HG02970 (cell line): ENCODE measurements around the gene MLST8.
A peak's percentile ranks its signal among the peaks of the same experiment; 100 is the strongest.
"Not testable (repeated sequence)": the region's sequence is repeated elsewhere in the genome, so short reads cannot be mapped to it uniquely, and the experiment has no call there.

Source experiments
- ATAC-seq: cut with Tn5 transposase; IDR thresholded peaks from one replicate; pipeline ENCODE4 v1.9.1; 2021; ENCODE audit warnings: mild to moderate bottlenecking, moderate library complexity, moderate number of reproducible peaks; ENCODE audit not compliant: unreplicated experiment, low FRiP score

MLST8 gene

DNA sequence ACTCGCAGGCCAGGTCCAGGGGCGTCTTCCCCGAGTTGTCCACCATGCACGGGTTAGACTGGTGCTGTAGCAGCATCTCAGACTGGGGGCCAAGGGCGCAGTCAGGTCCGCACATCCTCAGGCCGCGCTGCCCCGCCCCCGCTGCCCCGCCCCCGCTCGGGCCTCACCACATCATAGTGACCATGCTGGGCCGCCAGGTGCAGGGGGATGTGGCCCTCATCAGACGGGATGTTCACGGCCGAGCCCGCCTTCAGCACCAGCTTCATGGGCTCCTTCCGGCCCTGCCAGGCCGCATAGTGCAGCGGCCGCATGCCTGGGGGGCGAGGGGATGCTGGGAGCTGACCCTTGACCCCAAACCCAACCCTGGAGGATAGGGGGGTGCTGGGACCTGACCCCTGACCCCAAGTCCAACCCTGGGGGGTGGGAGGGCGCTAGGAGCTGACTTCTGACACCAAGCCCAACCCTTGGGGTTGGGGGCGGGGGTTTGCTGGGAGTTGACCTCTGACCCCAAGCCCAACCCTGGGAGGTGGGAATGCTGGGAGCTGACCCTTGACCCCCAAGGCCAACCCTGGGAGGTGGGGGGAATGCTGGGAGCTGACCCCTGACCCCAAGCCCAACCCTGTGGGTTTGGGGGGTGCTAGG, 15.9 kb upstream of the MLST8 start:
- no peak for ATAC-seq

DNA sequence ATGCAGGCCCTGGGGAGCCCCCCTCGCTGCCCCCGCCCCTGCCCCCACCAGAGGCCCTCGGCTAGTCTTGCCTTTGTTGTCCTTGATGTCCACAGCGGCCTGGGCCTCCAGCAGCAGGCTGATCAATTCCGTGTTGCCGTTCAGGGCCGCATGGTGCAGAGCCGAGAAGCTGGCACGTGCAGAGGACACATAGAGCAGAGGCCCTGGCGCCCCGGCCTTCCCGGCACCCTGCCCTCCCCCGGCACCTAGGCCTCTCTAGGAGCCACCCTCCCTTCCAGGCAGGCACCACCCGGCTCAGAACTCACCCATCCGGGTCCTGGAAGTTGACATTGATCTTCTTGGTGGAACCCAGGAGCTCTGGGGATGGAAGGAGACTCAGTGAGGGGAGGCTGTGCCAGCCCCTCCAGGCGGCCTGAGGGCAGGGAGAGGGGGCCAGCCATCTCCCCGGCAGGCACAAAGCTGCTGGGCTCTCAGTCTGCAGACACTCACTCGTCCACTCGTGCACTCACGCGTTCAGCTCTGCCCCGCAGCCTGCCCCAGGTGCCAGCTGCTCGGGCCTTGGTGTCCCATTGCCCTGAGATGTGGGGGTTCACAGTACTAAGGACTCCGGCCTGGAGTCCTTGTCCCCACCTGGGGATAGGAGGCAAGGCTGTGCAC, 15.1 kb upstream of the MLST8 start:
- no peak for ATAC-seq

DNA sequence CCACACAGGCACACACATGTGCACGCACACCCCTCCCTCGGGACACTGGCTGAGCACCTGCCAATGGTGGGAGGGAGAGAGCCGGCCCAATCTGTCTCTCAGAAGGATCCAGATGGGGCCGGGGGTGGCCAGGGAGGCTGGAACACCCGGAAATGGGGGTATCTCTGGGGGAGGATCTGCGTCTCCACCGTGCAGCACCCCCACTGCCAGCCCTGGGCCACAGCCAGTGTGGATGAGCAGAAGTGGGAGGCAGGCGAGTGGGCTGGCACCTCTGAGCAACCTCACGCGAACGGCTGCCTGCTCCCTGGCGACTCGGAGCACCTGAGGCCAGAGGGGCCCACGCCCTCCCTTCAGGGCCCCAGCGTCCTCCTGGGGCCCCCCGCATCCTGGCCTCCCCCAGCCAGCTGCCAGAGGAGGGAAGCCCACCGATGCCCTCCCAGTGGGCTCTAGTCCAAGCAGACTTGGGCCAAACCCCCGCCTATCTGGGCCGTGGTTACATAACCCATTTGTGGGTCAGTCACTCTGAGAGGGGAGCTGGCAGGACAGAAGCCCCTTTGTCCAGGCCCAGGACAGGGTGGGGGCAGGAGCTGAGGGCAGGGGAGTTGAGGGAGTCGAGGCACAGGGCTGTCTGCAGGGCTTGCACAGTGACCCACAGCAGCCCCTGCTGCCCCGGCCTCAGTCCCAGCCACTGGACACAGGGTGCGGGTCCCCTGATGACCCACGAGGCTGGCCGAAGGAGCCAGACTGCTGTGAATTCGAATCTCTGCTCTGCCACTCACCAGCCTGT, 14.4 kb upstream of the MLST8 start:
- ATAC-seq = no peak

DNA sequence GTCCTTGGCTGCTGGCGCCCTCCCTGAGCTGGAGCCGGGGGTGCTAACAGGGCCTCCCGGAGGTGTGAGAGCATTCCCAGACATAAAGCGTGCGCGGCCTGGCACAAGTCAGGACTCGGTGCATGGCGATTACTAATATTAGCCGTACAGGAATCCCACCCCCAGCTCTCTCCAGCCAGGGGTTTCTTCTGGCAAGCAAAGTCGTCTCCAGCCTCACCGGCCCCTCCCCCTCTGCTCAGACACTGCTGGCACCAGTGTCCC, 13.9 kb upstream of the MLST8 start:
- no peak for ATAC-seq

DNA sequence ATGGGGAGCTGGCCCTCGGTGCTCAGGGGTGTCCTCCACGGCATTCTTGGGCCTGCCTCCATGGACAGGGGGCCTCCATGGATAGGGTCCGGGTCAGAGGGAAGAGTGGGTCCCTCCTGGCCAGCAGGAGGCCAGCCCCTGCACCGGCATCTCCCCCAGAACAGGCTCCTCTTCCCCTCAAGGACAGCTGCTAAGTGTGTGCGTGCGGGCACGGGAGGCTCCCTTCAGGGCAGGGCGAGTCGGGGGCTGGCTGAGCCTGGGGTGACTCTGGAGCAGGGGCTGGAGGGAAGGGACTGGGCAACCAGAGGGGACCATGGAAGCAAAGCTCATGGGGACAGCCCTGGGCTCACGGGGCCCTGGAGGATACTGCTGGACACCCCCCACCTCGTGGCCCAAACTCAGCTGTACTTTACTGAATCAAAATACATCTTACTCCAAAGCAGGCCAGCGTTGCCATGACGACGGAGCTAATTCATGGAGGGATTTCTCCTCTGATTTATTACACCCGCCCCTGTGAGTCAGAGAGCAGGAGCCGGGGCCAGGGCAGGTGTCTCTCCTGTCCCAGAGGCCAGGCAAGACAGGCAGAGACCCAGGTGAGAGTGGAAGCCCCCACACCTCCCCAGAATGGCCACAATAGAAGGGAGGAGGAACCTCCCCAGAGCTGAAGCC, 11.0 kb upstream of the MLST8 start:
- ATAC-seq = no peak

DNA sequence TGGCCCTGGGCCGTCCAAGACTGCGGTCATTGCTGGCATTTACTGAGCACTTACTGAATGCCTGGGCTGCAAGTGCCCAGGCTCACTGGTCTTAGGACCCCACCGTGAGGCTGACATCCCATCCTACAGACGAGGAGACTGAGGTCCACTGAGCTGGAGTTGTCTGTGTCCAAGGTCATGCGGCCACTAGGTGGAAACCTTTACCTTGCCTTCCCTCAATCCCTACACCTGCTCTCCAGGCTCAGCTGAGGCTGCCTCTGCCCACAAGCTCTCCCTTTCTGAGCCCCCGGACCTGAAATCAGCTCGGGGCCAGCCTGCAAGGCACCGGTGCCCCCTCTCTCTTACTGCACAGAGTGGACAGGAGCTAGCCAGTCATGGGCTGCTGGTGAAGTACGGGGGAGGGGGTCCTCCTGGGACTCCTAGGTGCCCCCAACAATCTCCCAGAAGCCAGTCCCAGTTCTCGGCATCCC, 10.4 kb upstream of the MLST8 start:
- ATAC-seq = no peak

DNA sequence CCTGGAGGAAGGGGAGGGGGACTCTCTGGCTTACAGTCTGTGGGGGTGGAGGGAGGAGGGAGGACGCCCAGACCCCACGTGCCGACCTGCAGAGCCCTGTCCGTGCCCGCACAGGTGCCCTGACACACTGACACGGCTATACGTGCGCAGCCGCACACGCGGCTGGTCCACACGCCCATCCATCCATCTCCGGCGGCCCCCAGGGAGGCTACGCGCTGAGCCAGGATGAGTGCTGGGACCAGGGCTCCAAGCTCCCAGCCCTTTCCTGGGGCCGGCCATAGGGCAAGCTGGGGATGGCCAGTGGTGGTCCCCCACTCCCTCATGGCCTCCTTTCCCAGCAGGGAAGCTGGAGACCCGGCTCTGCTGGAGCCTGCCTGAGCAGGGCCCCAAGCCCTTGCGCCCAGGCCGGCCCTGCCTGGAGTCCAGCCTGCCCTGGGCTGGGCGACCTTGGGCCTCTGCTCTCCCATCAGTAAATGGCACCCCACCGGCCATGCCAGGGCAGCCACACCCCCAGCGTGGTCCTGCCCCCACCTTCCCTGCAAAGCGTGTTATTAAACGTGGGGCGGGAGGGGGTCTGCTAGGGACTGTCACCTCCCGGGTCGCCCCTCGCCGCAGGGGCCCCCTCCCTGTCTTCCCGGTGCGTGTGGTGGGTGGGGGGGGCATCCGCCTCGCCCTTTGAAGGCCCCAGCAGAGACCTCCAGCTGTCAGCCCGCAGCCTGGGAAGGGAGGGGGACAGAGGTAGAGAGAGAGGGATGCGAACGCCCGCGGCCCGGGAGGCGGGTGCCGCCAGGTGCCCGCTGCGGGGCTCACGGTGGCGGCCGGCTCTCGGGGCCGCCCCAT, 9.7 kb upstream of the MLST8 start:
- no peak for ATAC-seq

DNA sequence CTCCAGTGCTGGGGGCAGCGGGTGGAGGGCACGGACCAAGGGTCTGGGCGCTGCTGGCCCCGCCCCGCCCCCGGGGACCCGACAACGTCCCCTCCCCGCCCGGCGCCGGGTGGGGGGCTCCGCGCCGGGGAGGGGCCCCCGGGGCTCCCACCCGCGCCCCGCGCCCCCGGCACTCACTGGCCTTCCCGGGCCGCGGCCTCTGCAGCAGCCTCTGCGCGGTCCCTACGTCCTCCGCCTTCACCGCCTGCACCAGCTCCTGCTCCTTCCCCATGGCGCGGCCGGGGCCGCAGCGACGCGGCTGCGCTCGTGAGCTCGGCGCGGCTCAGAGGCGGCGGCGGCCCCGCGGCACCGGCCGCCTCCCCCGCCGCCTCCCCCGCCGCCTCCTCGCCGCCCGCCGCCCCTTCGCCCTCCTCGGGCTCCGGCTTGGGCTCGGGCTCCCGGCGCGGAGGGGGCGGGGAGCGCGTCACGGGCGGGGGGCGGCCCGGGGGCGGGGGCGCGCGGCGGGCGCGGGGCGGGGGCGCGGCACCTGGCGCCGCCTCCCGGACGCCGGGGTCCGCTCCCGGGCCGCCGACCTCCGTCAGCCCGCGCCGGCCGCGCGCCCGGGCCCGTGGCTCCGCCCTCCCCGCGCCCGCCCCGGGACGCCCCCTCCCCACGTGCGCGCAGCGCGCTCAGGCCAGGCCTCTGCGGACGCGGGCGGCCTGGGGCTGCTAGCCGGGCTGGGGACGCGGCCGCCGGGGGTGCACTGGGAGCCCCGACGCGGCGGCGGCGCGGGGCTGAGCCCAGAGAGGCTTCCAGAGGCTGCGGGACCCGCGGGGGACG, 8.9 kb upstream of the MLST8 start, which contains the start of gene CASKIN1:
TSS of gene CASKIN1 (minus strand) at position 444 of the 819 bp plus-strand sequence. CDS start at position 271, 173 bp downstream.
- no peak for ATAC-seq

DNA sequence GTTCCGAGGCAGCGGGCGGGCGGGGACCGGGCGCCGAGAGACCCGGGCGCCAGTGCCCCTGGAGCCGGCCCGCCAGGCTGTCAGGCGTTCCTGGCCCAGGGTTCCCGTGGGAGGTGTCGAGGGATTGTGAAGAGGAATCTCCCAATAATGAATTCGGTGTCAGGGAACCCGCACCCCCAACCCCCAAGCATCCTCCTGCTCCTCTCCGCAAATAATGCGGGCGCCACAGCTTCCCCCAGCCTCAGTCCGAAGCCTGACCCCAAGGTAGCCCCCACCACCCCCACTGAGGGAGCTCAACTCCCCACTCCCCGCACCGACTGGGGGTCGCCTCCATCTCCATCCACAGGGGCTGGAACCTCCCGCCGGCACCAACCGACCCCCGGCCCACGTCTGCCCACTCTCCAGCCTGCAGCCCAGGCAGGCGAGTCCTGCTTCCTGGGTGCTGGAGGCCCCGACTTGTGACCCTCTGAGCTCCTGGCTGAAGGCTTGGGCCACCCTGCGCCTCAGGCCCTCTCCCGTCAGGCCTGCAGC, 8.2 kb upstream of the MLST8 start:
- ATAC-seq = no peak

DNA sequence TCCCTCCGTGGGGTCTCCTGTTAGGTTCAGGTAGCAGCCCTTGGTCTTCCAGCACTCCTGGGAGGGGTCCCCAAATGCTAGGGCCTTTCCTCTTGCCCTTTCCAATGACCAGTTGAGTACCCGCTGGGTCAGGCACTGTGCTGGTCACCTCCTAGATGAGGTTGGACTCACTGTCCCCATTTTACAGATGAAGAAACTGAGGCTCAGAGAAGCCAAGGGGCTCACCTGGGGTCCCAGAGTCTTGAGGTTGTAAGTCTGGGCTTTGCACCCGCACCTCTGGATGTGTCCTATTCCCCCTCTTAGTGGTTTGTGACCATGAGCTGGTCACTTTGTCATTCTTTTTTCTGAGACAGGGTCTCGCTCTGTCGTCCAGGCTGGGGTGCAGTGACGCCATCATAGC, 7.5 kb upstream of the MLST8 start:
- no peak for ATAC-seq

DNA sequence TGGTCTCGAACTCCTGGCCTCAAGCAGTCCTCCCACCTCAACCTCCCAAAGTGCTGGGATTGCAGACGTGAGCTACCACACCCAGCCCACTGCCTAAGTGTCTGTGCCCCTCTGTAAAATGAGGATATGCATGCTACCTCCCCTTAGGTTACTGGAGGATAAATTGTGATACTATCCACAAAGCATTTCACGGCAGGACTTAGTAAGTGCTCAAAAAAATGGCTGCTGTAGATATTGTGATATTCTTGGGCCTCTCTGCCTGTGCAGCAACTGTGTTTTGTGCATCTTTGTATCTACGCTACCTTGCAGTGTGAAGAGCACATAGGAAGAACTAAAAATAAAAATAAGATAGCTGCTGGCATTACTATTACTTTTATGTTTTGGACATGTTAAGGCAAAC, 7.0 kb upstream of the MLST8 start:
- ATAC-seq = no peak

DNA sequence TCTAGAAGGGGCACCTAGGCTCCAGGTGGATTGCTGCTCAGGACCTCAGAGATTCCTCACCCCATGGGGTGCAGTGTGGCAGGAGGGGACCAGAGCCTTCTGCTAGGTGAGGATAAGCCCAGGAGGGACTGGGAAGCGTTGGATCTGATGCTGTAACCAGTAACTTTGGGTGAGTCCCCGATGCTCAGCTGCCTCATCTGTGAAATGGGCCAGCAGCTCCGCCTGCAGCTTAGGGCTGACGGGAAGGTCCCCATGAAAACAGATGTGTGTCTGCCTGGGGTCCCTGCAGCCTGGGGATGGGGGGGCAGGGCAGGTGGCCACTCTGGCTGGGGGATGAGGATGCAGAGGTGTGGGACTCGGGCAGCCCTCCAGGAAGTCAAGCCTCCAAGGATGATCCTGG, 6.2 kb upstream of the MLST8 start:
- ATAC-seq = no peak

DNA sequence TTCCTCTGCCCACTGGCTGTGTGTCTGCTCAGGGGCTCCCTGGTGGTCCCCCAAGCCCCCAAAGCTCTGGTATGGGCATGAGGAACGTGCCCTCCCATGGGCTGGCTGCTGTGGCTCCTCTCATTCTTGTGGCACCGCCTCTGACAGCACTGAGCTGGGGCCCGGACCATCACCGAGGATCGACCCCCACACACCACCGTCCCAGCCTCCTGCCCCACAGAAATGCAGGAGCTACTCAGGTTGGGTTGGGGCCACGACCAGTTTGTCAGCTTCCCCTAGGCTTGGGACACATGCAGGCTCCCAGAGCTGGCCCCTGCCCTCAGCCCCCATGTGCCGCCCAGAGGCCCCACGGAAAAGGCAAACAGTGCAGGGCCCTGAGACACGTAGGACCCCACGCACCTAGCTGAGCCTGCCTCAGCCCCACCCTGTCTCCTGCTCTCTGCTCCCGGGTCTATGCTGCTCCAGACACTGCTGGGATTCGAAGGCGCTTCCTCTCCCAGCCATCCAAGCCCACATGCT, 5.6 kb upstream of the MLST8 start:
- no peak for ATAC-seq

DNA sequence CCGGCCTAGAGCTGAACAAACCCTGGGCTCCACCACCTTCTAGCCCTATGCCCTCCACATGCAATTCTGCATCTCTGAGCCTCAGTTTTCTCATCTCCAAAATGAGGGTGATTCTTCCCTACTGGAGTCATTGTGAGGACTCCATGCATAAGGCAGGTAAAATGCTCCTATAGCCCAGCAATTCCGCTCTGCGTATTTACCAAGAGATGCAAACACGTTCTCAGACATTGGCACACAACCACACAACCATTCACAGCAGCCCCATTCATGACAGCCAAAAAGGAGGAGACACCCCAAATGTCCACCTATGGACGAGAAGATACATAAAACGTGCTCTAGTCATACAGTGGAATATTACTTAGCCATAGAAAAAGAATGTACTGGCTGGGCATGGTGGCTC, 4.9 kb upstream of the MLST8 start:
- ATAC-seq = no peak

DNA sequence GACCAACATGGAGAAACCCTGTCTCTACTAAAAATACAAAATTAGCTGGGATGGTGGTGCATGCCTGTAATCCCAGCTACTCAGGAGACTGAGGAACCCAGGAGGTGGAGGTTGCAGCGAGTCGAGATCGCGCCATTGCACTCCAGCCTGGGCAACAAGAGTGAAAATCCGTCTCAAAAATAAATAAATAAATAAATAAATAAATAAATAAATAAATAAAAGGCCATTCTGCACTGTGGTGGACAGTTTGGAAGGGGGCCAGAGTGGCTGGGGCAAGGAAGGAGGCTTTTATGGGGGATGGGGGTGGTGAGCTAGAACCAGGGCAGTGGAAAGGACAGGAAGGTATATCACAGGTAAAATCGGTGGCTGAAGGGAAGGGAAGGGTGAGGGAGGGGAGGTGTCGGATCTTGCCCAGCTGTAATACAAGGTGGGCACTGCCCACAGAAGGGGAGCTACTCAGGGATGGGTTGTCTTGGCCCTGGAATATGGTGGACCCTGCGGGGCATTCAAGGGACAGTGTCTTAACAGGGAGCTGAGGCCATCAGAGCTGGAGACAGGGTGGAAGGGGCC, 2.0 kb upstream of the MLST8 start:
- not testable (repeated sequence) for ATAC-seq

DNA sequence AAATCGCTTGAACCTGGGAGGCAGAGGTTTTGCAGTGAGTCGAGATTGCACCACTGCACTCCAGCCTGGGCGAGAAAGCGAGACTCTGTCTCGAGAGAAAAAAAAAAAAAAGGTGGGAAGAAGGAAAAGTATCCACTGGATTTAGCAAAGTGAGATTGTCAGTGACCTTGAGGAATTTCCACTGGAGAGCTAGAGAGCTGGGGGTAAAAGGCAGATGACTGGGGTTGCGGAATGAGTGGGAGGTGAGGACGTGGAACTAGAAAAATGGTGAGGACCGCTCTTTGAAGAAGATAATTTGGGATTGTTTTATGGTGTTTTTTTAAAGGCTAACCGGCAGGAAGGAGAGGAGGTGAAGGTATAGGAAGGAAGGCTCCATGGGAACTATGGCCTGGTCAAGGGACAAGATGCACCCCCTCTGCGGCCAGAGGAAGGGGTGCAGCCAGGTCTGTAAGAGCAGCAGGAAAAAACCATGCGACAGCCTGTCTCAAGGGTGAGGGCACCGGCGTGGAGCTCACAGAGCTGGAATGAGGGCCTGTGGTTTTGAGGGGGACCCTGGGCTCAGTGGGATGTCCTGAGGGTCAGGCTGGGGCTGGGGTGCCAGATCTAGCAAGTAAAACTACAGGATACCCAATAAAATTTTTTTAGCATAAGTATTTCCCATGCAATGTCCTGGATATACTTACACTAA, 694 bp upstream of the MLST8 start:
- ATAC-seq = no peak

DNA sequence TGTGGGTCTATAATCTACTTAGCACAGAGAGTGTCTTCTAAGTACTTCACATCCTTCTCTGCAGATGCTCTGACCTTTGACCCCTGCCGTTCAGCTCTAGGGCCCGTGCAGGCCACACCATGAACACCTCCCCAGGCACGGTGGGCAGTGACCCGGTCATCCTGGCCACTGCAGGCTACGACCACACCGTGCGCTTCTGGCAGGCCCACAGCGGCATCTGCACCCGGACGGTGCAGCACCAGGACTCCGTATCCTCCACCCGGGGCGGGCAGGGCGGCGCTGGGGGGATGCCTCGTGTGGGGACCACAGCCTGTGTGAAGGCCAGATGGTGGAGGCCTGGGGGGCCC, 686 bp downstream of the MLST8 start:
- peak; percentile 6 for ATAC-seq

DNA sequence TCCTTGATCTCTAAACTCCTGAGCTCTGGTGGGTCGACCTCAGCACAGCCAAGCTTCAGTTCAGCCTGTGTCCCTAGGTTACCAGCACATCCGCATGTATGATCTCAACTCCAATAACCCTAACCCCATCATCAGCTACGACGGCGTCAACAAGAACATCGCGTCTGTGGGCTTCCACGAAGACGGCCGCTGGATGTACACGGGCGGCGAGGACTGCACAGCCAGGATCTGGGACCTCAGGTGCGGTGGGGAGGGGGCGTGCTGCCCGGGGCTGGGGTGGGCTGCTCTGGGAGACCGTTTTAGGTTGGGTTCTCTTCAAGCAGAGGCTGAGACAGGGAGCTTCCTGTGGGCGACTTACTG, 1.1 kb downstream of the MLST8 start:
- ATAC-seq = no peak
